Coronary artery (tissue), 2 donors: Measurements from ENCODE around the gene TBX1.

Experiments
- DNase-seq: peaks from one replicate; pipeline ENCODE4 v3.0.0-alpha.2; 2017; ENCODE audit warnings: low spot score
- H3K27ac ChIP-seq, 2 donors: fragments of 200-600 bp; sonication (generic); one replicate each; pipeline ENCODE4 v1.5.1; 2016 to 2019
- H3K4me3 ChIP-seq: fragments of 200-600 bp; sonication (generic); 2 replicates; pipeline ENCODE4 v1.5.1; 2016; ENCODE audit warnings: mild to moderate bottlenecking, moderate library complexity
- CTCF ChIP-seq: fragments of 200-600 bp; sonication (generic); IDR thresholded peaks from one replicate; pipeline ENCODE4 v1.5.1; 2019; ENCODE audit warnings: antibody characterized with exemption

TBX1 gene

DNA sequence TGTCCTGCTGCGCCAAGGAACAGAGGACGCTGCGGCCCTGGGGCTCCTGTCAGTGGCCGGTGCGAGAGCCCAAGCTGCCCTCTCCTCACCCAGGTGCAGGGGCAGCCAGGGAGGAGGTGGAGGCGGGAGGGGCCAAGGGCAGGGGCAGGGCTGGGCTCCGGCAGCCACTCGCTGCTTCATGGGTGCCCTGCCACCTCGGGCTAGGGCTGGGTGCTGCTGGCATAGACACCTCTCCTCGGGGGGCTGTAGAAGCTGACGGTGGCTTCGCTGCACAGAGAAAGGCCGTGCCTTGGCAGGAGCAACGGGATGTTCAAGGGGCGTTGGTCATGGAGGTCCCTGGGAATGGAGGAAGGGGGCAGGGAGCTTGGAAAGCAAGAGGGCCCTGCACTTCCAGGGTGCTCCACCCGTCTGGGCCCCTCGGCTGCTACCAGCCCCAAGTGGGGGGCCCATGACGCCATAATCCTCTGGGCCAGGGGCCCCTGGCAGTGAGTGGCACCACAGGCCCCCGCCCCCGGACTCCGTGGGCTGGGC lies 1.6 kb upstream of the TBX1 start:
- DNase-seq = no peak
- no peak for TF ChIP-seq CTCF
- H3K4me3 ChIP-seq = peak overlapping the region; percentile 34
- H3K27ac ChIP-seq = no peak overlapping the region

DNA sequence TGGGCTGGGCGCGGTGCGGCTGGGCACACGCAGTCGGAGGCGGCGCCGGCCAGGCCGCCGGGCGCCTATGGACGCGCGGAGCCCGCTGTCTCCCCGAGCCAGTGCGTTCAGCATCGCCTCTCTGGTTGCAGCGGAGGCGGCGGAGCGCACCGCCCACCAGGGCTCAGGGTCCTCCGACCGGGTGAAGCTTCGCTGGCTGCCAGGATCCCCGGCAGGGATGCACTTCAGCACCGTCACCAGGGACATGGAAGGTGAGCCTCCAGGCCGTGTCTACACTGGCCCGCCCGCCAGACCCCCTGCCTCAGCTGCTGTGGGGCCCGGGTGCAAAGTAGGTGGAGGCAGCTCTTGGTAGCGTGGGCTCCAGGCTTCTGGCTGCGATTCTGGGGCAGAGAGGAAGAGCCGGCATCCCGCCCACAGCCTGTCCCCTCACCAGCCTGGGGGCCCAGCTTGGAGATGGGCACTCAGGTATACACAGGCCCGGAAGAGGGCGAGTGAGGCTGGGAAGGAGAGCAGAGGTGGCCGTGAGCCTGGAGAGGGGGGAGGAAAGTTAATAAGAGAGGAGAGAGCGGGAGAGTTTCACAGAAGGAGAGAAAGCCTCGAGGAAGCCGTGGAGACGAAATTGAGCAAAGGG lies 1.0 kb upstream of the TBX1 start:
- Histone ChIP-seq H3K27ac (no peak overlapping the region), H3K4me3 (peak overlapping the region; percentile 34)
- no peak for TF ChIP-seq CTCF
- DNase-seq = no peak

- Histone ChIP-seq H3K4me3 (peak overlapping the region; percentile 65), H3K27ac (no peak overlapping the region)
- TF ChIP-seq CTCF = no peak
- DNase-seq = no peak
Measured at GRCh38 chr22:19760951-19761724, 560 bp downstream of the TBX1 start.

GRCh38 chr22:19761725-19762567 lies 1.4 kb downstream of the TBX1 start:
- peak overlapping the region; percentile 65 for H3K4me3 ChIP-seq
- H3K27ac ChIP-seq = no peak overlapping the region
- no peak for TF ChIP-seq CTCF
- no peak for DNase-seq

DNA sequence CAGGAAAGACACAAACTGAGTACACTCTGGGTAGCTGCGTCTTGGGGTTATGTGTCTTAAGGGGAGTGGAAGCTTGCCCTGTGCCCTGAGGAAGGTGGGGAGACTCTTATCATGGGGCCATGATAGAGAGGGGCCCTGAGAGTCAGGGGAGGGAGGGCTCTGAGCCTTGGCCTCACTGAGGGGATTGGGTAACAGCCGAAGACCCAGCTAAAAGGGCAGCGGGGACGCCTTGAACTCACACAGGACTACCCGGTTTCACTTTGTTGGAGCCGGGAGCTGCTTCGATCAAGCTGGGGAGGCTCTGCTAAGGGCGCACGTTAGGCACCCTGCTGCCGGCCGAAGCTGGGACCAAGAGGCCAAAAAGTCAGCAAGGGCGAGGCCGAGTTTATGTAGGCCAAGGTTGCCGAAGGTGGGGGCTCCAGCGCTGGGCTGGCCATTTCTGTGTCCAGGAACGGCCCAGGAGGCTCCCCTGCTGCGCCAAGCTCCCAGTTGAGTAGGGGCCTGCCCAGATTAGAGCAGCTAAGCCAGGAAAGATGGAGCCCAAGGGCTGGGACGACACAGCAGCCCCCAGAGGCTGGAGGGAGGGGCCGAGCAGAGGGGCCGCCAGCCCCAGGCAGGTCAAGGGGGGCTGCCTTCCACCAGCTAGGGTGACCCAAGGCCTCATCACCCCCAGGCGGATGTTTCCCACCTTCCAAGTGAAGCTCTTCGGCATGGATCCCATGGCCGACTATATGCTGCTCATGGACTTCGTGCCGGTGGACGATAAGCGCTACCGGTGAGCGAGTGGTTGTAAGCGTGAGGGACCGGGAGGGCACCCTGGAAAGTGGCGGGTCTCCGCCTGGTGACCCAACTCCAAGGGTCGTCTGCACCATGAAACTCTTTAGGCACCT lies 2.2 kb downstream of the TBX1 start:
- no peak for TF ChIP-seq CTCF
- DNase-seq = no peak
- Histone ChIP-seq H3K4me3 (no peak overlapping the region), H3K27ac (no peak overlapping the region)
